Activated CD8-positive, alpha-beta memory T cell treated with anti-CD3 and anti-CD28 coated beads for 48 hours (primary cell): ENCODE results near the gene C3orf85.
"Not testable (repeated sequence)": the region's sequence is repeated elsewhere in the genome, so short reads cannot be mapped to it uniquely, and the experiment has no call there.

ENCODE experiments used
- DNase-seq, 3 experiments: peaks; one replicate each; pipeline ENCODE4 v3.0.0-alpha.2; 2020; ENCODE audit warnings: low read depth in 2 of 3, low spot score in 2 of 3

Gene C3orf85

DNA sequence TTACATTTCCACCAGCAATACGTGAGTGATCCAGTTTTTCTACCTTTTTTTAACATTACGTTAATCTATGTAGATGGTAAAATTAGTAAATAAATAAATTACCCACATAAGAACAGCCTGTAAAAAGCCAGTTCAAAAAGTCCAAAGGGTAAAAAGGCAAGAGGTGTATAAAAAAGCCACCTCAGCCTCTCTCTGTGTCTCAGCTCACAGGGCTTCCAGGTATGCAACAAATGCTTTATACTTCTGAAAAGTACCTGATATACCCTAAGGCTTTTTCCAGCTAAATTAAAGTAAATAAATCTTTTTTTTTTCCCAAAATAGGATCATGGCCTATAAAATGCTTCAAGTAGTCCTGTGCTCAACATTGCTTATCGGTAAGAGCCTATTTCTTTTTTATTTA, at the start of gene C3orf85:
Gene C3orf85 (plus strand): TSS at position 197 of the 400 bp plus-strand sequence. CDS start 129 bp downstream, at position 326.
- no peak for DNase-seq

- no peak for DNase-seq
Observed at GRCh38 chr3:109089265-109089664, 47.3 kb upstream of the C3orf85 start.

DNA sequence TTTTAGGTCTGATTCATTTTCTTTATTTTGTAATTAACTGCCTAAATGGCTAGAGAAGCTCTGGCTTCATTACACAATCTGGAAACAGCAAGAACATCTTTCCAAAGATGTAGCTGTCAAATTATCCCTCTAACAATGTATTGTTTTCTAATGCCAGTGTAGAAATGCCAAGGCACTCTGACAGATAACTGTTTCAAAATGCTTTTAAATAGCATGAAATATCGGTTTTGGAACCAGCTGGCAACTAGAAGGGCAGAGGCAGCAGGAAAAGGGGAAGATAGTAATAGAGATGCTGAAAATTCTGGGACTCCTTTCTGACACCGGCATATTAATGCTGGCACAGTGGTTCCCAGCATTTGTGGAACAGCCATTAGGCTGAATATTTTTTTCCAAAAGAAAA, 44.7 kb upstream of the C3orf85 start:
- no peak for DNase-seq

DNA sequence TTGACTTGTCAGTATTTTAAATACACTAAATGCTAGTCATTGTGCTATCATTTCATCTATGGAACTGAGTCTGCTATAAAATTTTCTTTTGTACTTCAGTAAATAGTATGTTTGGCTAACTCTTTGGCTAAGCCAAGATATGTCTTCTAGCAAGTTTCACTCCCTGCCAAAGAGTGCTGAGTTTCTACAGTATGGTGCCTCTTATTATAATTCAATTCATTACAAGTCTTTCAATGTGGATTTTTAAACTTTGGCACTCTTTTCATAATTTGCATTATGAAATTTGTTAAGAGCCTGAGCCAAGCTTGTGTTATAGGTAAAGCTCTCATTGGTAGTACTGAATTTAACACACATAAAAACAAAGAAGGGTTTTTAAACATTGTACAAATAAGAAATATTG, 43.0 kb upstream of the C3orf85 start:
- no peak for DNase-seq

DNA sequence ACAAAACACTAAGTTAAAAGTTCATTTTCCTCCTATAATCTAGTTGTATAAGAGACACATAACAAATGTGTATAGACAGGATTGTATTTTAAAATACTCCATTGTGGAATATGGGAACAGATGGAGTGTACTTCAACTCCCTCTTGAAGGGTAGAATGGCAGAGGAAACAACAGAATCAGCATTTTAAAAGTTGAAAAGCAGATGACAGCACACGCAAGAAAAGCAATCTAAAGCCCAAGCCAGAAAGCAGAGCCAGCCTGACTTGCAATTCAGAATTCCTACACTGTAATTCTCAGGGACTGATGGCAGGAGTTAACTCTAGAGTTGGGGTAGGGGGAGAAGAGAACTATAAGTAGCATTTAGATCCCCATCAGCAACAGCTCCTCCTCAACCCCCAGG, 41.4 kb upstream of the C3orf85 start:
- DNase-seq: no peak

- DNase-seq: no peak
Observed at GRCh38 chr3:109098079-109098644, 38.4 kb upstream of the C3orf85 start.

DNA sequence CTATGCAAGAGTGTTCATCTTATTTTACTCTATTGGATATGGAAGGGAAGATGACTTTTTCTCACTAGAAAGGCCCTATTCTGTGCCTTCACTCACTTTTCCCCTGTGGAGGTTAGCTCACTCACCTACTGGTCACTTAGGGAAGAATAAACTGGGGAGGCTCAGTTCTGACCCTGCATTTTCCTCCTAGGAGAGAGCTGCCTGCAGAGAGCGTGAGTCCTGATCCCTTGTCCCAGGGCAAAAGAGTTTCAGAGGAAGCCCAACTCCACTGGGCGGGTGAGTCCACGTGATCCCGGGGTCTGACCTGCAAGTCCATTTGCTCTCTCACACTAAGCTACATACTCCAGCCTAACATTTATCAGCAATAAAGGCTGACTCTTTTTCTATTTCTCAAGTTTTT, 26.9 kb upstream of the C3orf85 start:
- no peak for DNase-seq

DNA sequence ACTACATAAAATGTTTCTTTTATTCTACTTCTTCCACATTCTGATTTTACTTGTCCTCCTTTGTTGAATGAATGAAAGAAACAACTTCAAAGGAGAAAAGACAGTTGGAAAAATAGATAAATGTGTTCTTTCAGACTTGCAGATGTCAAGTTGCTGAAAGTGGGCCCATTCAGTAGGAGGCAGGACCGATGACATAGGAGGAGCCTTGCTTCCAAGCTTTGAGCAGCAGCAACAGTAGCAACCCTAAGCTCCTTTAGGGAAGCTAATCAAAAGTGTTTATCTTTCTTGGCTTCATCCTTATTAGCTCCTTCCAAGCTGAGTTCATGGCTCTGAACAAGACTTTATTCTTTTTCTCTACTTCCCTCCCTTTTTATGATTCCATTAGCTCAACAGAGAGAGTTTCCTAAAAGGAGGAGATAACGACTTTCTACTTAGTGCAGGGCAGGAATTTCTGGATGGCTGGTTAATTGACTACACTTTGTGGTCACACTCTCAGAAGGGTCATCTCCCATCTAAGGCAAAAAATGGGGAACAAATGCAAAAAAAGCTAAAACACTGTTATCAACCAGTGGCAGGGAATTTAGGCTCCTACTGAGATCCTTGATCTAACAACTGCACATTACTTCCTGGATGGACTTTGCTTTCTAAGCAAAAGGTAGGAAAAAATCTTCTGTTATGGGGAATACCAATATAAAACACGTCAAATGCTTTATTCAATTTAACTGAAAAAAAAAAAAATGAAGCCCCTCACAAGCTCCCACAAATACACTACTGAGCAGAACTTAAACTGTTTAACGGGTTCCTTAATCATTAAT, 23.4 kb upstream of the C3orf85 start:
- no peak for DNase-seq

GRCh38 chr3:109114746-109115145, 21.8 kb upstream of the C3orf85 start:
- no peak for DNase-seq

DNA sequence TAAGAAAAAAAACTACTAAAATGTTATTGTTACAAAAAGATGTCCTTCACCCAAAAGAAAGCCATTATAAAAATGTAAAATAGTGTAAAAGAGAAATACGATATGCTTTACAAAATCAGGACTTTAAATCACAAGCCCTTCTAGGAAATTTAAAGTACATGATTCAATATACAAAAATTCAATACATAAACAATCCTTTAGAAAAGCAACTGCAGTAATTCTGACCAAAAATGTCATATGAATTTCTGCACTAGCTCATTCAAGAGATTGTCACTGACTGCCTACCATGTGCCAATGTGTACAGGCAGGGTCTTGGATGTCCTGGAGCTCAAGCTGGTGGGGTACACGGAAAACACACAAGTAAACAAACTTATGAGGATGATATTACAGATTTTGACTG, 21.1 kb upstream of the C3orf85 start:
- no peak for DNase-seq

DNA sequence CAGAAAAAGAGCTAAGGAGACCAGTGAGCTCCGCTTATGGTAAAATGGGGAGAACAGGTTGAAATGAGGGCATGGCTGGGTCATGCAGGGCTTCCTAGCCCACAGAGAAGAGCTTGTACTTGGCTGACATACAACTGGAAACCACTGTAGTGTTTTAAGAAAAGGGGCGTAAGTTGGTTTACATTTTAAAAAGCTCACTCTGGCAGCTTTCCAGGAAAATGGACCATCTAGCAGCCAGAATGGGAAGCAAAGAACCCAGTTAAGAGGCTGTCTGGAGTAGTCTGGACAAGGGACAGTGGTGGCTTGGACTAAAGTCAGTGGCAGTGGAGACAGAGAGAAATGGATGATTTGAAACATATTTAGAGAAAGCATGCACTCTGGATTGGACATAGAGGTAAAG, 20.5 kb upstream of the C3orf85 start:
- DNase-seq: no peak

DNA sequence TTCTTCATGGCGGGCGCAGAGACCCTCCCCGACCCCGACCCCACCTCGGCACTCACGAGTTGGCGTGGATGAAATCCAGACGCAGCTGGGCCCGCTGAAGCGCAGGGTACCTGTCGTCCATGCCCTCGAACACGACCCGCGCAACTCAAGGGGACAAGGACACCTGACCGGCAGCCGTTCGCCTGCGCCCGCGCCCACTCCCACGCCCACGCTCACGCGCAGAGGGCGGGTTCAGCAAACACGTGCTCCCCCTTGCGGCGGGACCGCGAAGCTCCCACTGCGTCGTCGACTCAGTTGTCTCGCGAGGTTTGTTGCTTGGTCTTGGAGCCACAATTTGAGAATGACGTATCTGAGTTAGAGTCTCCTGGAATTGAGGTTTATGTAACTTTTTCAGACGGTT, 18.6 kb upstream of the C3orf85 start, which contains the start of gene MORC1:
Gene MORC1 (minus strand): TSS at position 196 of the 400 bp plus-strand sequence. CDS start 75 bp downstream, at position 121.
- no peak for DNase-seq

GRCh38 chr3:109118584-109118983, 17.9 kb upstream of the C3orf85 start:
- DNase-seq: no peak

- no peak for DNase-seq
Observed at GRCh38 chr3:109122690-109123089, 13.8 kb upstream of the C3orf85 start.

- no peak for DNase-seq
Observed at GRCh38 chr3:109125902-109126301, 10.6 kb upstream of the C3orf85 start.

DNA sequence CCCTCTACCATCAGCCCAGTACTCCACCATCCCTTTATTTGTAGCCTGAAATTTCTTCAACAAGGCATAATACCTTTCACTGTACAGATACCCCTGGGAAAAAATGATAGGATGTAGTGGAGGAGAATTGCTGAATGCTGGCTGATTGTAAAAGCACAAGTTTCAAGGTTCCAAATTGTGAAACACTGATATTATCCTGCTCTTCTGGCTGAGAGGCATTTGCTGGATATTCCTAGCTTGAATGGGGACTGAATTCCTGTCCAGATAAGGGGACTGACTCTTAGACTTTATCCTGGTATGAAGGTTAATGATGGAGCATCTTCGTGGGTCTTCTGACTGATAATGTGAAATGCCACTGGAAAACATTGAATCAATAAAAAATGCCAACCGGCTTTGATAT, 9.0 kb upstream of the C3orf85 start:
- no peak for DNase-seq

GRCh38 chr3:109131276-109131675, 5.2 kb upstream of the C3orf85 start:
- no peak for DNase-seq

- no peak for DNase-seq
Observed at GRCh38 chr3:109132801-109133473, 3.6 kb upstream of the C3orf85 start.

- not testable (repeated sequence) for DNase-seq
Observed at GRCh38 chr3:109133474-109133816, 3.1 kb upstream of the C3orf85 start.

- DNase-seq: no peak
Observed at GRCh38 chr3:109137761-109138160, 1.2 kb downstream of the C3orf85 start.

- no peak for DNase-seq
Observed at GRCh38 chr3:109140318-109140717, 3.8 kb downstream of the C3orf85 start.

DNA sequence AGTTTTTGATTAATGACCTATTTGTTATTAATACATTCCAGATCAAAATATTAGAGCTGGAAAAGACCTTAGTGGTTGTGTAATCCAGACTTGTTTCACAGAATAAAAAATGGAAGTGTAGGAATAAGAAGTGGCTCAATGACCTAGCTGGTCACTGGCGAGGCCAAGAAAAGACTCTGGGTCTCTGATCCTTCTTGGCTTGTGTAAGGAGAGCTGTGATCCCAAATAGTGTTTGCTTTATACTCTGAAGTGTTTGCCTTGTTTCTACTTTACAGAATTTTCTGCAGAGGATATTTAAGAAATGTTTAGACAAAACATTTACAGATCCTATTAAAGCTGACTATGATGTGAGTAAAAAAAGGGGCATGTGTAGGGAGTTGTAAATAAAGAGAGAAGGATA, 7.1 kb downstream of the C3orf85 start:
- DNase-seq: no peak
